ENCODE data around the gene ASIP. TPM values are rescaled to one million over a fixed set of nuclear protein-coding genes. Genes with fewer than 3 reads are reported as not detected.
"Not testable (repeated sequence)": the region's sequence is repeated elsewhere in the genome, so short reads cannot be mapped to it uniquely, and the experiment has no call there.

Gene ASIP
- total RNA-seq, 1 donor from 2014 or later, result 32.6 TPM

- Histone ChIP-seq H3K36me3 (no peaks in the 10 kb centered on the region), H3K27ac (replicated peaks) (no peak overlapping the region), H3K4me1 (no peaks in the 10 kb centered on the region), H3K27me3 (ENCODE audit: low read depth) (no peaks in the 10 kb centered on the region), H3K4me3 (no peak overlapping the region), H3K9me3 (replicated peaks) (no peaks in the 10 kb centered on the region)
- DNase-seq, result no peak
- no peak for TF ChIP-seq CTCF (IDR thresholded peaks at IDR 0.05; ENCODE audit: borderline replicate concordance)
- intact Hi-C loops (cut with micrococcal nuclease), result no loop called here
These were observed 13.8 kb downstream of the ASIP start for GRCh38 chr20:34254979-34255378.

DNA sequence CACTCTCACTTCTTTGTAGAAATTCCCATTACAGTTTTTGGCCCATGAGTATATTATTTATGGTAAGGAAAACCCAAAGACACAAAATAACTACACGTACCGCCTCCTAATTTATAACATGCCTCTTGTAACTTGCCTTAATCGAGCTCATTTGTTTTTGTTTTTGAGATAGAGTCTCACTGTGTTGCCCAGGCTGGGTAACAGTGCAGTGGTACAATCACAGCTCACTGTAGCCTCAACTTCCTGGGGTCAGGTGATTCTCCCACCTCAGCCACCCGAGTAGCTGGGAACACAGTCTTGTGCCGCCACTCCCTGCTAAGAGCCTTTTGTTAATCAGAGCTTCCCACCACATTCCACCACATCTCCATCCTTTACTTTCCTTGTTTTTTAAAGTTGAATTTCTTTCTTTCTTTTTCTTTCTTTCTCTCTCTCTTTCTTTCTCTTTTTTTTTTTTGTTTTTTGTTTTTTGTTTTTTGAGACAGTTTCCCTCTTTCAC, 15.5 kb downstream of the ASIP start:
- Histone ChIP-seq H3K9me3 (replicated peaks) (no peaks in the 10 kb centered on the region), H3K4me3 (no peak overlapping the region), H3K36me3 (no peaks in the 10 kb centered on the region), H3K27ac (replicated peaks) (no peak overlapping the region), H3K27me3 (ENCODE audit: low read depth) (no peaks in the 10 kb centered on the region), H3K4me1 (peaks cover under 1% of the 10 kb centered on the region)
- TF ChIP-seq CTCF (IDR thresholded peaks at IDR 0.05; ENCODE audit: borderline replicate concordance), result no peak
- no peak for DNase-seq
- intact Hi-C loops (cut with micrococcal nuclease), result no loop called here

GRCh38 chr20:34260208-34260942, 19.2 kb downstream of the ASIP start:
- Histone ChIP-seq H3K27ac (replicated peaks) (no peak overlapping the region), H3K4me1 (peaks cover 20% of the 10 kb centered on the region), H3K27me3 (ENCODE audit: low read depth) (no peaks in the 10 kb centered on the region), H3K36me3 (no peaks in the 10 kb centered on the region), H3K9me3 (replicated peaks) (no peaks in the 10 kb centered on the region), H3K4me3 (no peak overlapping the region)
- no peak for TF ChIP-seq CTCF (IDR thresholded peaks at IDR 0.05; ENCODE audit: borderline replicate concordance)
- intact Hi-C loops (cut with micrococcal nuclease), result no loop called here
- DNase-seq, result no peak

- H3K4me1 ChIP-seq, result peaks cover 20% of the 10 kb centered on the region
- H3K27ac ChIP-seq (replicated peaks), result peak overlapping the region; percentile 83
- DNase-seq, result peak; percentile 48
- H3K36me3 ChIP-seq, result no peaks in the 10 kb centered on the region
- intact Hi-C loops (cut with micrococcal nuclease), result no loop called here
- no peaks in the 10 kb centered on the region for H3K9me3 ChIP-seq (replicated peaks)
- H3K4me3 ChIP-seq, result peak overlapping the region; percentile 40
- H3K27me3 ChIP-seq (ENCODE audit: low read depth), result no peaks in the 10 kb centered on the region
- TF ChIP-seq CTCF (IDR thresholded peaks at IDR 0.05; ENCODE audit: borderline replicate concordance), result no peak
These were observed 21.5 kb downstream of the ASIP start for GRCh38 chr20:34262488-34263288.

GRCh38 chr20:34263468-34263867, 22.2 kb downstream of the ASIP start:
- peak overlapping the region; percentile 83 for H3K27ac ChIP-seq (replicated peaks)

GRCh38 chr20:34264141-34264540, 22.9 kb downstream of the ASIP start:
- no peak overlapping the region for H3K27ac ChIP-seq (replicated peaks)
- H3K9me3 ChIP-seq (replicated peaks), result no peaks in the 10 kb centered on the region
- TF ChIP-seq CTCF (IDR thresholded peaks at IDR 0.05; ENCODE audit: borderline replicate concordance), result no peak
- intact Hi-C loops (cut with micrococcal nuclease), result no loop called here
- no peaks in the 10 kb centered on the region for H3K27me3 ChIP-seq (ENCODE audit: low read depth)
- DNase-seq, result no peak
- peaks cover 26% of the 10 kb centered on the region for H3K4me1 ChIP-seq
- no peak overlapping the region for H3K4me3 ChIP-seq
- H3K36me3 ChIP-seq, result no peaks in the 10 kb centered on the region

More at GRCh38 chr20:34263468-34263867, 22.2 kb downstream of the ASIP start:
- H3K9me3 ChIP-seq (replicated peaks); DNase-seq; intact Hi-C loops (cut with micrococcal nuclease); H3K27me3 ChIP-seq (ENCODE audit: low read depth); H3K36me3 ChIP-seq: not testable (repeated sequence)
- H3K4me3 ChIP-seq, result peak overlapping the region; percentile 40
- peaks cover 20% of the 10 kb centered on the region for H3K4me1 ChIP-seq
